GM21447 (cell line): Measurements from ENCODE around the gene SERPIND1.

Experiments
- ATAC-seq: cut with Tn5 transposase; IDR thresholded peaks from one replicate; pipeline ENCODE4 v1.9.1; 2021; ENCODE audit not compliant: unreplicated experiment

The SERPIND1 gene

DNA sequence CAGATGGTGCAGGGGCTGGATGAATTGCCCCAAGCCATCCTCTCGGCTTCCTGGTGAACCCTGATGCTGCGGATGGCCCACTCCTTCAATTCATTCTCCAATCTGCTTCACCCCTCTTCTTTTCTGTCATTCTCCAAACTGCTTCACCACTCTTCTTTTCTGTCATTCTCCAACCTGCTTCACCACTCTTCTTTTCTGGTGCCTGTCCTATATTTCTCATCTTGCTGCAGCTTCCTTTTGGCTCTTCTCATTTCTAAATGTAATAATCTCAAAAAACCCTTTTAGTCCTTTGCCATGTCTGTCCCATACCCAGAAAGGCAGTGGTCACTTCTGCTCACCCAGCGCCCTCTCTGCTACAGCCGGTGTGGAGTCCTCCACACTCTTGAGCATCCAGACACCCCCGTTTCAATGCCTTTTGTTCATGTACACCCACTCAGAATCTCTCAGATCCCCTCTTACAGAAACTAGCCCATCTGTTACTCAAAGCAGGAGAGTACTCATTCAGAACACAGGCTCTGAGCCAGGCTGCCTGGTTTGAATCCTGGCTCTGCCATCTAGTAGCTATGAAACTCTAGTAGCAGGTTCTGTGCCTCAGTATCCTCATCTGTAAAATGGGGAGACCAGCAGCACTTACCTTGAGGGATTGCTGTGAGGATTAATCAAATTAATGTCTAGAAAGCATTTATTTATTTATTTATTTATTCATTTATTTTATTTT is 14.9 kb downstream of the SERPIND1 start:
- no peak for ATAC-seq

DNA sequence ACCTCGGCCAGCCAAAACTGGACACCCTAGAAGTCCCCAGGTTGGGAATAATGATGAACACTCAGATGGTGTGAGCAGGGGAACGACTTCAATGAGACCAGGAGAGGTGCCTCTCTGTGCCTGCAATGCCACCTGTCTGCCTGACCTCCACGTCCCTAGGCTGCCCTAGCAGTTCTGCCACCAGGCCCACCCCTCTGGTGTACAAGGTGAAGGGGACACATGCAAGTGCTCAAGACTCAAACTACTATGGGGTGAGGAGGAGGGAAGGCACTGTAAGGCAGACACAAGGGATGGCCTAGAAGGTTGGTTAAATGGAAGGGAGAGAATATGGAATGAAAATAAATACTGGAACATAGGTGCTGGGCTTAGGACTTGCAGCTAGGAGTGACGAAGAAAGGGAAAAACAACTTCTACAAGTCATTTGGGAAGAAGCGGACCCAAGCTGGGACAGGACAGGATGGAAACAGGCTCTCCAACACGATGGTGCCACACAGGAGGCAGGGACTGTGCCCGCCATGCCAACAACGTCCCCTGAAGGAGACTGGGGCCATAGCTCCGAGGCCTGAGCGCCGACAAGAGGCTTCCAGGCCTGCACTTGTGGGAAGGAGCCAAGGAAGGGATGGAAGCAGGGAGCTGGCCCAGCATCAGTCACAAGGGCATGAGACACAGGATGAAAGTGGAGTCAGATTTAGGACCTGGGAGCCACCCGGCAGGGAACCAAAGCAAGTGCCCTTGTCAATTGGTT is 18.5 kb downstream of the SERPIND1 start:
- no peak for ATAC-seq

DNA sequence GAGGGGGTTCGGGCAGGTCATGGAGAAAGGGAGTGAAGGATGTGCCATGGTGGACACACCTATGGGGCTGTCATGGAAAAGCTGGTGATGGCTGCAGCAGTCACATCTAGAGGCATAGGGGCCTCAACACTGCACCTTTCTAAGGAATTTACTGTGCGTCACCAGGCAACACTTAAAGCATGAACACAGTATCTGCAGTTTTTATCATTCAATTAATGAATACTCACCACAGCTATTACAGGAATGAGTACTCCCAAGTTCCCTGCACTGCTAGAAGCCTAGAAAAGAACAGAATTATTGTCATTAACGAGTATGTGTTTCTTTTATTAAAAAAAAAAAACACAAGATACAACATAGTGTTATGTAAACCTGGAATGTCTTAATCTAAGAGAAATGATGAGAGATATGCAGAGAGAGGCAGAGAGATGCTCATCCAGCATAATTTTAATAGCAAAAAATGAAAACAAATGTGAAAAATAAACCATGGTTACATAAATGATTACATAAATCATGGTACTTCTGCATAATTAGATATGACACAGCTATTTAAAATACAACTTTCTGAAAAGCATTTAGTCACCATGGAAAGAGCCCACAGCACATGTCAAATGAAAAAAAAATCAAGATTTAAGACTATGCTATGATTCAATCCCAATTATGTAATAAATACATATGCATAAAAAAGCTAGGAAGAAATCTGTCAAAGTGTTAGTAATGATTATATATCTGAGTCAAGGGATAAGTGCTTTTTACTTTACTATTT is 19.2 kb downstream of the SERPIND1 start:
- ATAC-seq: no peak

DNA sequence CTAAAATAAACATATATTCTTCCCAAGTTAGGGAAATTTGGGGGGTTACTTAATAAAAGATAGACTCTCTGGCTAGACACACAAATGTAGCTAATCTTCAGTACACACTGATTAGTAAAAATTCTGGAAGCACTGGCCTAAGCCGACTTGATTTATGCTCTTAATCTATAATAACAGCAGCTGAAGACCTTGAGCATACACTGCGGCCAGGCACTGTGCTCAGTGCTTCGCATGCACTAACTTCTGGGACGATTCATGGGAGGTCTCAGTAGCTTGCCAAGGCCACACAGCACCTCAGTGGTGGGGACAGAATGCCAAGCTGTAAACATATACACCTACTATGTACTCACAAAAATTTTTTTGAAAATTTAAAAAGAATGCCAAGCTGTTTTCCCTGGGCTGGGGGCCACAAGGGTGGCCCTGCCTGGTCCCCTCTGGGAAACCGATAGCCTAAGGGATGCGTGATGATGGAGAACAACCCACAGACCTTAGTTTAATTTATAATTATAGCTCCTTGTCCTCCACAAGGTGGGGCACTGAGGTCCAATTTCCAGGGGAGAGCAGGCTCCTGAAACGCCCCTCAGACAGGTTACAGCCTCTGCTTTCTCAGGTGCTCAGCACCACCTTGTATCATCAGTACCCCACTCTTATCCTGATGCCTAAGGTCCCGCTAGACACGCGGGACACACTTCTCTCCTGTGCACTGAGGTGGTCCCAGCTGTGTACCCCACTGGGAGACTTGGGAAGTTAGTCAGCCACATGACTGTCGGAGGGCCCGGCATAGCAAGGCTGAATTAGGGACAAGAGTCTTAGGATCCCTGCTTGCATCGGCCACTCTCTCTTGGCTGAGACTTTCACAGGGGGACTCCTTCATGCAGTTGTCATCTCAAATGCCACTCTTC is 20.1 kb downstream of the SERPIND1 start:
- no peak for ATAC-seq

DNA sequence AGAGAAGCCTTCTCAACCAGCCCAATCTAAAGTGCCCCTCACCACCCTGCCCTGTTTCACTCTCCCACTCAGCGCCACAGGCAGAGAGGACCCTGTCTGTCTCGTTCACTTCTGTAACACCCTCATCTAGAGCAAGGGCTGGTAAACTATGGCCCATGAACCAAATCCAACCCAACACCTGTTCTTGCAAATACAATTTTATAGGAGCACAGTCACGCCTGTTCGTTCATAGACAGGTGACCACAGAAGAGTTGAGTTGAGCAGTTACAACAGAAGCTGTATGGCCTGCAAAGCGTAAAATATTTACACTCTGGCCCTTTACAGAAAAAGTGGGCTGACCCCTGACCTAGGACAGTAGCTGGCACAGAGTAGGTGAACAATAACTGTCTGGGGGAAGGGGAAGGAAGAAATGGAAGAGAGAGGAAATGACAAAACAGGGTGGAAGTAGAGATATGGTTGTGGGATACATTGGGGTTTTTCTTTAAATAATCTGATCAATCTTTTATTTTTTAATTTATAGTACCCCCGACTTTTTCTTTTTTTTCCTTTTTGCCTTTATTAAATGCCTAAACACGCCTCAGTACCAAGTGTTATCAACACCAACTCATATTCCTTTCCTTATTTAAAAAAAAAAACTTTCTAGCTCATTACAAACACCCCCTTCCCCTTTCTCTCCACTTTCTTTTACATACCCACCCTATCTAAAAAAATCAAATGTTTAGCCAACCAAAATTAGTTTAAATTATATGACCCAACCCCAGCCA is 20.9 kb downstream of the SERPIND1 start:
- no peak for ATAC-seq

DNA sequence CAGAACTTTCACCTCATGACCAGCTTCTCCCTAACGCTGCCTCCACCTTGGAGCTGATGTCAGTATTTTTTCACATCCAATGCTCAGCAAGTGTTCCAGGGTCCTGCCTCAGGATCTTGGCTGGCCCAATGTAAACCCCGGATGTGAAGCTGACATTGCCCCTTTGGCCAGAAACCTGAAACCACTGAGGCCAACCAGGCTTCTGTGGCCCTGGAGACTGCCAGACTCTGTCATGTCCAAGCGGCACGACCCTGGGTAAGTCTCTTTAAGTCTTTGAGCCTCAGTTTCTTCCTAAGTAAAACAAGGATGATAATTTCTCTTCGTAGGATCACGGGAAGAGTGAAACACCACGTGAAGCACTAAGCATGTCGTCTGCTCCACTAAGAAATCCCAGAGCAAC is 22.8 kb downstream of the SERPIND1 start:
- ATAC-seq: no peak

DNA sequence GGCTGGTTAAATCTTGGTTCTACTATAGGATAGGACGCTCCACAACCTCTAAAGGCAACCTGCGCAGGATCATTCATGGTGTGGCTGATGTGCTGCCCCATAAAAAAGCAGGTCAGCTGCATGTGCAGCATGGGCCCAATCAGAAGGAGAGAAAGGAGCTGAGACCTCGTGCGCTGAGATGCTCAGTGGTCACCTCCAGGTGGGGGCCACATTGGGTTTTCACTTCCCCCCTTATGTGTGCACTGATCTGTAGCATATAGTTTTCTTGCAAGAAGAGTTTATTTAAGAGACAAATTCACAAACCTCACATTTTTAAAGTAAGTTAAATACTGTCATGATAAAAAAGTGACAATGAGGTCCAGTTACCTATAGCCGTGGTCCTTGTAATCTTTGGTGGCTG is 24.3 kb downstream of the SERPIND1 start:
- ATAC-seq: no peak

DNA sequence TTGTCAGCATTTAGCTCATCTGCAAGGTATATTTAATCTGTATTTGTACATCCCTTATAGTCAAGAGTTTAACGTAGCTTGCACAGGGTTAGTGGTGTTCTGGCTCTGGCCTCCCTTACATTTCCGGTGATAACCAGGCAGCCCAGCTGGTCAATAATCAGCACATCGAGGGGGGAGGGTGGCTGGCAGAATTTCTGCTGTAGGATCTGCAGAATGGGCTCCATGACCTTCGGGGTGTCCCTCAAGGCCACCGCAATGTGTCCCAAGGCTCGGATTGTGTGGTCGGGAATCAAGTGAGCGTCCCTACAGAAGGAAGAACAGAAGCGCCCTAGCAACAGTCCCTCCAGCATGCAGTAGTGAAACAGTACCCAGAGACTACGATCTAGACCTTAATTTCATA is 25.1 kb downstream of the SERPIND1 start:
- ATAC-seq: no peak

DNA sequence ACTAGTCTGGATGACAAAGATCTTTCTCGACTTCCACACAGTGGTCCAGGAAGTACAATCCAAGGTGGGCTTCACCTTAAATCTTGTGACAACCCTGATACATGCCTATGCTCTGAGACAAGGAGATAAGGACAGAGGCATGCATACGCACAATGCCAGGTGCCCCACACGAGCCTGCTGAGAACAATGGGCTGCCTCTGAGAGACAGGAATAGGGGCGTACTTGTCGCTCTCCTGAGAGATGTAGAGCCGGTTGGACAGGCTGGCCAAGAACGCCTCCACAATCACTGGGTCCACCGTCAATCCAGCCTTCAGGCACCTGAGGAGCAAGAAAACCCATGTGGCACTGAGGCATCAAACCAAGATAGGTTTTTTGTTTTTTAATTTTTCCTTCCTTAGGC is 25.5 kb downstream of the SERPIND1 start:
- no peak for ATAC-seq

DNA sequence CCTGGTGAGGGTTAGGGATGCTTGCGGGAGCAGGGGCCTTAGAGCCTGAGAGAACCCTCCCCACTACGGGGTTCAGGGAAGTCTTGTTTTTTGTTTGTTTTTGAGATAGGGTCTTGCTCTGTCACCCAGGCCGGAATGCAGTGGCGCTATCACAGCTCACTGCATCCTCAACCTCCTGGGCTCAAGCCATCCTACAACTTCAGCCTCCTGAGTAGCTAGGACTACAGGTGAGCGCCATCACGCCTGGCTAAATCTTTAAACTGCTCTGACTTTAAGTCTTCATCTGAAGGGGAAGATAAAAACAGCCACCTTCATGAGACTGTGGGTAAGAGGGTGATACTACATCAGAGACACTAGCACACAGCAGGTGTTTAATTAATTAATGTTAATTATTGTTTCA is 28.5 kb downstream of the SERPIND1 start:
- ATAC-seq: no peak

DNA sequence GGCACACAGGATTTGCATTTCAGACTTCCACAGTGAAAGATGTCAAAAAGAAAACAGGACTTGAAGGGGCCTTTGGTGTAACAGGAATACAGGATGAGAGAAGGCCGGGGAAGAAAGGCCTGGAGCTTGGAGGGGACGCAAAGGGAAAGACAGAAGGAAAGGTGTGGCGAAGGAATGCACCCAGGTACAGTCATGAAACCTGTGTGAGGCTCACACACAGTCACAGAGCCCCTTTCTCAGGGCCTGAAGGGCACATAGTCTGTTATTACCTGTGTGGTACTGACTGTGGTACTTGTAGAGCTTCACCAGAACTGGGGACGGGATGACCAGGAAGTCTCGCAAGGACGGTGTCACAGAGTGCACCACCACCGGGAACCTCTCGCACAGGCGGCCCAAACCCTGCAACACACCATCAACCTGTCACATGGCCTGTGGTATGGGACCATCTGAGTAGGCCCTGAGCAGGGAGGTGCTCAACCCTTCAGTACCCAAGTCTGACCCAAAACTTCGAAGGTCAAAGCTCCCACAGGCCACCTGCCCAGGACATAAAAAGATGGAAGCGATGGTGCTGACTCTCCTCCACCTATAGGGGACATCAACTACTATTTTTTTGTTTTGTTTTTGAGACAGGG is 29.1 kb downstream of the SERPIND1 start:
- no peak for ATAC-seq

DNA sequence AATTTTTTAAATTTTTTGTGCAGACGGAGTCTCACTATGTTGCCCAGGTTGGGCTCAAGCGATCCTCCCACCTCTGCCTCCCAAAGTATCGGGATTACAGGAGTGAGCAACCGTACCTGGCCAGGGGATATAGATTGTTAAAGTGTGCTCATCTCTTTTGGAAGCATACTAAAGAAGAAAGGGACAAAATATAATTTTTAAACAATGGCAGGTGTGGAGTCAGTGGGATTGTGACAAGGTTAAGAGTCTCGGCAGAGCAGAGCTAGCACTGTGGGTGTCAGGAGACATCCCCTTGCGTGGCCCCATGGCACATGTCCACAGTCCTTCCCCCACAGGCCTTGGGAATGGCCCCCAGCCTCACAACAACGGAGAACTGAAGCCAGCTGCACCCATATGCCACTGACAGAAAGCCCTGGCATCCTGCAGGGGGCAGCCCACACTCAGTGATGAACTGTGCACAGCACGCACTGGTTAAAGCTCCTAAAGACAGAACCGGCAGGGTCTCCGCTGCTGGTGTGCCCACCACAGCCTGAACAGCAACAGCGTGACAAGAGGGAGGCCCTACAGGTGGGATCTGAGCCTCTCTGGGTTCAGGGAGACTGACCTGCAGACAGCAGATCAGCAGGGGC is 29.9 kb downstream of the SERPIND1 start:
- ATAC-seq: no peak

DNA sequence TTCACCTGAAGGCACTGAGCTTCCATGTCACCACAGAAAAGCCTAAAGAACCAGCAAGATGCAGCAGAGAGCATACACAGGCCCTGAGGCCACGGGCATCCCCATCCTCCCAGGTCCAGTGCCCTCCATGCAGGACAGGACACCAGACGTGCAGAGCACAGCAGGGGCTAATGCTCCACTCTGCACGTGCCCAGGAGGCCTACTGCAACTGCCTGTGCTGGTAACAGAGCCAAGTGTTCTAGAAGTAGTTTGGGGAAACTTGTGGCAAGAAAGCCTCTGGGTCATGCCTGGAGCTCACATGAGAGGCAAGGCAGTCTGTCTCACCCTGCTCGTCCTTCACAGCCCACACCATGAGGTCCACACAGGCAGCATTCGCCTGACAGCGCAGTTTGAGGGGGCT is 30.7 kb downstream of the SERPIND1 start:
- no peak for ATAC-seq

DNA sequence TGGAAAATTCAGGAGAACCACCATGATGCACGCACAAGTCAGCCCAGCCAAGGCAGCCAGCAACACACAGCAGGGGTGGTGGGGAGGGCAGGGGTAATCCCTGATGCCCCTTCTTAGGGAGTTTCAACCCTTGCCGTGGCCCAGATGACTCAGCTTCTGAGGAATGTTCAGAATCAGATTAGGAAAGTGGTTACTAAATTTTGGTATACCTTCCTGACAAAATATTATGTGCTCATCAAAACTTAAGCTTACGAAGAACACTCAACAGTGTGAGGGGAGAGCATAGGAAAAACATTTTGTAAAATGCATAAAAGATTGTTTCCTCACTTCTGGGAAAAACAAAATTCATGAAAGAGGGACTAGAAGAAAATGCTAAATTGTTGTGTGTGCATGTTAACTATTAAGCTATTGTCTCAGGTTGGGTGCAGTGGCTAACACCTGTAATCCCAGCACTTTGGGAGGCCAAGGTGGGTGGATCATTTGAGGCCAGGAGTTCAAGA is 32.1 kb downstream of the SERPIND1 start:
- no peak for ATAC-seq

DNA sequence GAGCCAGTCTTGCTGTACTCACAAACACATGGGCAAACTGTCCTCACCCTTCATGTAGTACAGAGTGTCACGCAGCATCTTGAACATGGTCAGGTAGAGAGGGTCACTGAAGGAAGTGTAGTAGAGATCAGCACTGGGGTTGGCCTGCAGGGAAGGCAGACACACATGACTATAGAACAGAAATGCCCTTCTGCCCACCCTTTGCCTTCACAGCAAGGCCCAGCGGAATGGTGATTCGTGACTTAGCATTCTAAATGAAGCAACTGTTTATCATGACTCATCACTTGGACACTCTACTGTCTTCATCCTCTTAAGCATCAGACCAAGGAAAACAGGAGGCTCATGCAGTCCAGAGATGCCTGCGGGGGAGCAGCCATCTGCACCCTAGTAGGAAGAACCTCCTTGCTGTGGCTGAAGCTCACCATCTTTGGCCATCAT is 33.4 kb downstream of the SERPIND1 start:
- ATAC-seq: no peak

DNA sequence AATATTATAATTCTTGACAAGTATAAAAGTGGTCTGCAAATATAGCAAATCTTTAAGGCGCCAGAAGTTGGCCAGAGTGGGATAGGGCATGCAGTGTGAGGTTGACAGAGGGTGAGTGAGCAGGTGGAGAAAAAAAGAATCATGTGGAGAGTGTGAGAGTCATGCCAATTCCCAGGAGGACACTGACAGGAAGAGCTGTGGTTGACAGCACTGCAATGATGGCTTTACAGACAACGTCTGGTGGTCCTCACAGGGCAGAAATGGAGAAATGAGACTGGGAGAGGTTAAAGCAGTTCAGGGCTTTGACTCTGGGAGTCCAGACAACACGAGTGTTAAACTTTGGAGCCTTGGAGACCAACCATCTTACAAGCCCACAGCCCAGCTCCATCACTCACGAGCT is 34.9 kb downstream of the SERPIND1 start:
- ATAC-seq: no peak

DNA sequence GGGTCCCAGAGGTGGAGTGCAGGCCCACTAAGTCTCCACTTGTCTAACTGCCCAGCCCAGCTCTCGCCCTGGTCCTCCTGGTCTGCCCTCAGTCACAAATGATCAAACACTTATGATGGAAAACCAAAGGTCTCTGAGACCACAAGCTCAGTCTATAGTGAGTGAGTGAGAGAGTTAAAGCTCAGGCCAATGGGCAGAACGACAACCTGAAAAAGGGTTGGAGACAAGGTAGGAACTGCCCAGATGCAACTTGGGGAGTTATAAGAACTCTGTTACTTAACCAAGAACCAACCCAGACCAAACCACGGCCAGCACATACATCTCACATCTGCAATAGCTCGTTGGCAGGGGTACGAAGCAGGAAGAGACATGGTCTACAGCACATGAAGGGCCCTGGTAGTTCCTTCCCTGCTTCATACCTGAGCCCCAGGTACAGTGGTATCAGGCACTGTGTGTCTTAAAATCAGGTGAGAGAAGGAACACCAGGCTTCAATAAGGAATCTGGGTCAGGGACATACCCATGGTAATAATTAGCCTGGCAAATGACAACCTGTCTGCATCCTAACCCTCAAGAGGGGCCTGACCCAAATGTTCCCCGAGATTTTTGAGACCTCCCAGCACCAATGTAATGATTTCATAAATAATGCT is 35.7 kb downstream of the SERPIND1 start:
- ATAC-seq: no peak

DNA sequence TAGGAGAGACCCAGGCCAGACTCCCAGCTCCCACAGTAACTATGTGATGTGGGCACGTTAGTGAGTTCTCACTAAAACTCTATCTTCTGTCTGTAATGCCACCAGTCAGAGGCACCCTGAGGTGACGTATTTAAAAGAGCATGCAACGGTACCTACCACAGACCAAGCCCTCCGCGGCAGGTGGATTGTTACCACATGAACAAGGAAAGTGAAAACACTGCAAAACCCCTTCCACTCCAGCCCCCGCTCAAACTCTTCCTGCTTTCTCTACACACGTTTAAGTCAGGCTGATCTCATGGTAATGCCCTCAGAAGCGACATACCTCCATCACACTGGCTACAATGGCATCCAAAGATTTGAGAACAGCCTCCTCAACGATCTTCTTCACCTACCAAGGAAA is 36.7 kb downstream of the SERPIND1 start:
- no peak for ATAC-seq

DNA sequence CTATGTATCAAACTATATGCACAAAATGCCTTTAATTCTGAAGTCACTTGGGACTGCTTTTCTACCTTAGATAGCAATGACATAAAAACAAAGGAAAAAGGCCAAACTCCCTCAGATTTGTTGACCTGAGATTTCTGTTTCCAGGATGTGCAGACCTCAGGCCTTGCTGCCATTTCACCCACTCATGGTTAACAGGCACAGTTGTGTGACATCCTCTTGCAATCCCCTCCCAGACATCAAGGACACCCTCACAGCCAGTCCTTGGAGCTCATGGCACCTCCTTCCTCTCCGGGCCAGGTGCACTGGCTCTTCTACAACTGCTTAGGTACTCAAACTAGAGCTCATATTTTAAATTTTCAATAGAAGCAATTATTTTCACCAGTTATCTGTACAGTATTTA is 37.3 kb downstream of the SERPIND1 start:
- no peak for ATAC-seq
